RWPE1 (cell line): ENCODE data around the gene ASCL5.

Experiments
- CTCF ChIA-PET: fragments of 350-600 bp; sonication (Branson Sonifier 250); formaldehyde crosslinking; extraction: SDS; loops from one replicate; lab custom pipeline; 2021; lab: Yijun Ruan, JAX
- POLR2A ChIA-PET: fragments of 400-600 bp; formaldehyde crosslinking; extraction: SDS; loops from one replicate; lab custom pipeline; 2020; ENCODE audit warnings: antibody characterized with exemption; ENCODE audit not compliant: low non-redundant PET; lab: Yijun Ruan, JAX
- DNase-seq: peaks from one replicate; pipeline ENCODE4 v3.0.0; 2012; ENCODE audit warnings: low spot score
- H3K27ac ChIP-seq: fragments of 450-650 bp; 2 replicates; pipeline ENCODE4 v1.5.1; 2017
- CTCF ChIP-seq: fragments of 450-650 bp; conservative IDR thresholded peaks from 2 replicates; pipeline ENCODE4 v1.5.1; 2017; ENCODE audit warnings: low read depth, mild to moderate bottlenecking

The ASCL5 gene

GRCh38 chr1:201171063-201172036 is 44.4 kb upstream of the ASCL5 start:
- ChIA-PET CTCF (interaction anchor here (0.7 to 3.3 kb wide), 5 partner anchors 14 to 148 kb away, joined by 4 to 21 read pairs (median 7); partner anchors contain the start of genes IGFN1, KIF21B and TMEM9), POLR2A (no interaction called here)
- 0 out of 2 replicates have a peak, but pooled peaks have one; percentile 16 for TF ChIP-seq CTCF
- H3K27ac ChIP-seq, result peak overlapping the region; percentile 75
- no peak for DNase-seq

GRCh38 chr1:201170533-201171062 is 43.6 kb upstream of the ASCL5 start:
- CTCF ChIA-PET, result interaction anchor here (0.7 to 3.3 kb wide), 5 partner anchors 14 to 147 kb away, joined by 4 to 21 read pairs (median 7); partner anchors contain the start of genes IGFN1, KIF21B and TMEM9
- peak; percentile 99 for DNase-seq
- TF ChIP-seq CTCF, result no peak
- H3K27ac ChIP-seq, result peak overlapping the region; percentile 75
- POLR2A ChIA-PET, result no interaction called here

- DNase-seq, result no peak
- TF ChIP-seq CTCF, result no peak
- peak overlapping the region; percentile 75 for H3K27ac ChIP-seq
- POLR2A ChIA-PET, result no interaction called here
- CTCF ChIA-PET, result interaction anchor here (1.3 to 3.3 kb wide), 2 partner anchors 11 to 15 kb away, joined by 5 to 21 read pairs; no protein-coding TSS in a partner anchor
Measured at GRCh38 chr1:201169971-201170532, 43.1 kb upstream of the ASCL5 start.

DNA sequence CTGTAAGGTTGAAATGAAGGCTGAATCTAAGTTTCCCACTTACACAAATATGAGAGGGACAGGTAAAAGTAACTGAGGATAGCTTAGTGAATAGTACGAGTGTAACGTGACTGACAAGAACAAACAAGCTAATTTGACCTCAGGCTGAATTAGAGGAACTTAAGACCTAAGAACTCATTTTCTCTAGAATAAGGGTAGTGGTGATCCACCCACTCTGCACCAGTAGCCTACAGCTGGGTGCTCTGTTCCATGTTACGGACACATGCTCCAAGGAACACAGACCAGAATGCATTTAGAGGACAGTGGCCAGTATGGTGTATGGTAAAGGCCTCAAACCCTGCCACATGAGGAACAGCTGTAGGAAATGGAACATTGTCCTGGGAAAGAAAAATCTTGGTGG is 42.2 kb upstream of the ASCL5 start:
- no peak overlapping the region for H3K27ac ChIP-seq
- POLR2A ChIA-PET, result no interaction called here
- no peak for TF ChIP-seq CTCF
- DNase-seq, result no peak
- CTCF ChIA-PET, result interaction anchor here (0.6 to 3.3 kb wide), 5 partner anchors 10 to 1621 kb away, joined by 3 to 21 read pairs (median 3); no protein-coding TSS in a partner anchor

DNA sequence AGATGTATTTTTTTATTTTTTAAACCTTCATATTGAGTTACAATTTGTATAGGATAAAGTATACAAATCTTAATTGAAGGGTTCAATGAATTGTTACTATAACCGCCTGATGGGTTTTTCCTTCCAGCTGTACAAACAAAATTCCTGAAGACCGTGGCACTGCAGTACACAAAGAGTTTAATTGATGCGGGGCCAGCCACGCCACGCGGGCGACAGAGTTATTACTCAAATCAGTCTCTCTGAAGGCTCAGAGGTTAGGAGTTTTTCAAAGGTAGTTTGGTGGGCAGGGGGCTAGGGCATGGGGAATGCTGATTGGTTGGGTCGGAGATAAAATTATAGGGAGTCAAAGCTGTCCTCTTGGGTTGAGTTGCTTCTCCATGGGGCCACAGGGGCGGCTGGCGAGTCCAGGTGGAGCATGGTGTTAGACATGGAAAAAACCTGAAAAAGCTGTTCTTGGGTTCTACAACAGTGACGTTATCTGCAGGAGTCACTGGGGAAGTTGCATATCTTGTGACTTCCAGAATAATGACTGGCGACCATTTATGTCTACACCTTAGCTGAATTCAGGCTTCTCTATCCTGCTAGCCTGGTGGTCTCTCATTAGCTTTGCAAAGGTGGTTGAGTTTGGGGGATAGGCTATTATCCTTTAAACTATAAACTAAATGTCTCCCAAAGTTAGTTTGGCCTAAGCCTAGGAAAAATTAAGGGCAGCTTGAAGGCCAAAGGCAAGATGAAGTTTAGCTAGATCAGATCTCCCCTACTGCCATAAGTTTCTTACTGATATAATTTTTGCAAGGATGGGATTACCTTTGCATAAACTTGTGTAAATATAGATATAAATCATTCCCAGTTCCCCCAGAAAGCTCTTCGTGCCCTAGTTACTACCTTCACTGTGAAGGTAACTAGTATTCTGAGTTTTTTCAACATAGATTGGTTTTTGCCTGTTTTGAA is 40.3 kb upstream of the ASCL5 start:
- ChIA-PET POLR2A (no interaction called here), CTCF (interaction anchor here (0.9 to 1.1 kb wide), 3 partner anchors 8 to 56 kb away, joined by 3 read pairs; no protein-coding TSS in a partner anchor)
- no peak for TF ChIP-seq CTCF
- DNase-seq, result no peak
- H3K27ac ChIP-seq, result no peak overlapping the region
